LoVo (cell line): ENCODE data around the gene FMOD.

ENCODE experiments used
- DNase-seq: peaks from one replicate; pipeline ENCODE4 v3.0.0-alpha.2; 2016; ENCODE audit warnings: low spot score

Gene FMOD

DNA sequence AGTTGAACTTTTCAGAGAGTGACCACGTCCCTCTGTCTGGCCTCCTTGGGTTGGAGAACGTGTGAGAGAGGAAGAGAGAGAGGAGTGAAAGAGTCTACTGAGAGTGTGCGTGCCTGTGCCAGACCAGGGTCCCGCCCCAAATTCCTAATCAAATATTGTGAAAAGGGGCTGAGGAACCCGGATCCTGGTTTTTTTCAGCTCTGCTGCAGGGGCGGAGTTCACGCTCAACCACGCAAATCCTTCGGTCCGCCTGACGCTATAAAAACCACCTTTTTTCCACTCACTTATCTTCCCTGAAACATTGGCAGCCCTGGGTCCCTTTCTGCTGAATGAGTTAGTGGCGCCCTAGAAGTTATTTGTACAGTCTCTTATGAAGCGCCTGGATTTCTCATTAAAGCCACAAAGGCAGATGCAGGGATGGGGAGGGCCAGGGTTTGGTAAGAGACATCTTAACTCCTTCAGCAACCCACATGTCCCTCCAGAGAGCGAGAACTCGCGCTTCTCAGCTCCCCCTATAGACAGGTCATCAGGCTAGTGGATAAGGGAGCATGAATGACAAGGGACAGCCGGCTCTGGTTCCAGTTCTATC, at the start of gene FMOD:
FMOD (minus strand) TSS at position 86 of the 589 bp plus-strand sequence. CDS start 2,852 bp downstream, outside the sequence.
- no peak for DNase-seq

DNA sequence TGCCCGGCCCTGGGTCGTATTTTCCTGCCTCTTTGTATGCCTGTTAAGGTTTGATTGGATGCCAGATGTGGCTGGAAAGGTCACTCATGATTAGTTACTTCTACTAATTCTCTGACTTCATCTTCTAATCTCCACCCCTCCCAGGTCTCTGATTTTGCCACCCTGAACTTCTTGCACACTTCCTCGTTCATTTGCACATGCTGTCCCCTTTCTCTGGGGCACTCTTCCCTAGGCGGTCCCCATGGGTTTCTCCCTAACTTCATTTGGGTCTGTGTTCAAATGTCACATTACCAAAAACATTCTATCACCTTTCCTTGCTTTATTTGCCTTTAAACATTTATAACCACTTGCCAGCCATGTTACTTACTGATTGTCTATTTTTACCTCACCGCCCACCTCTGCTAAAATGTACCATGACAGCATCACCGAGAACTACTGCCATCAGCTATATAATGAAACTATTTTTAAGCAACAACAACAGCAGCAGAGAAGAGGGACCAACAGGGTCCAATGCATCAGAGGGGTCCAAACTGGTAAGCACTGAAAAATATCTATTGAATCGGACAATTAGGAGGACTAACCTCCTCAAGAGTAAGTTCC, 45.8 kb upstream of the FMOD start:
- DNase-seq = no peak

DNA sequence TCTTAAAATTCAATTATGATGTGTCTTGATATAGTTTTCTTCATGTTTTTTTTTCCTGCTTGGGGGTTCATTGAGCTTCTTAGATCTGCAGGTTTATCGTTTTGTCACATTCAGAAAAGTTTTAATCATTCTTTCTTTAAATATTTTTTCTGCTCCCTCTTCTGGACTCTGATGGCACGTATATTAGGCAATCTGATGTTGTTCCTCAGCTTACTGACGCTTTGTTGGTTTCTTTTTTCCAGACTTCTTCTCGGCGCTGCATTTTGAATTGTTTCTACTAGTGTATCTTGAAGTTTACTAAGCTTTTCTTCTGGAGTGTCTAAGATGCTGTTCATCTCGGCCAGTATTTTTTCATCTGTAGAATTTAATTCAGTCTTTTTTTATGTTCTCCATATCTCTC, 44.8 kb upstream of the FMOD start:
- DNase-seq = no peak

DNA sequence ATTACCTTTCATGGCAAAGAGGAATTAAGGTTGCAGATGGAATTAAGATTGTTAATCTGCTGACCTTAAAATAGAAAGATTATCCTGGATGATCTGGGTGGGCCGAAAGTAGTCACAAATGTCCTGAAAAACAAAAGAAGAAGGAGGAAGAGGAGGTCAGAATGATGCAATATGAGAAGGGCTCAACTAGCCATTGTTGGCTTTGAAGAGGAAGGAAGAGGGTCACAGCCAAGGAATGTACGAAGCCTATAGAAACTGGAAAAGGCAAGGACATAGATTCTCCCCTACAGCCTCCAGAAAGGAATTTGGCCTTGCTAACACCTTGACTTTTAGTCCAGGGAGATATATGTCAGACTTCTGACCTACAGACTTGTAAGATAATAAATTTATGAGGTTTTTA, 39.4 kb upstream of the FMOD start:
- no peak for DNase-seq

DNA sequence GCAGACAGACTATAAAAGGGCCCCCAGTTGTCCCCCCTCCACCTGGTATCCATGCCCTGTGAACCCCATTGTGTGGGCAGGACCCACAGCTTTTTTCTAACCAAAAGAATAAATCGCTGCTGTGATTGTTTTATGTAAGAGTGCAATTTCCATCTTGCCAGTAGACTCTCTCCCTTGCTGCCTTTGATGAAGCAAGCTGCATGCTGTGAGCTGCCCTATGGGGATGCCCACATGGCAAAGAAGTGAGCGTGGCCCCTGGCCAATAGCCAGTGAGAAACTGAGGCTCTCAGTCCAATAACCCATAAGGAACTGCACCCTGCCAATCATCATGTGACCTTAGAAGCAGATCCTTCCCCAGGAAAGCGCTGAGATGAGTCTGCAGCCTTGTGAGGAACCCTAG, 37.8 kb upstream of the FMOD start:
- DNase-seq = no peak

DNA sequence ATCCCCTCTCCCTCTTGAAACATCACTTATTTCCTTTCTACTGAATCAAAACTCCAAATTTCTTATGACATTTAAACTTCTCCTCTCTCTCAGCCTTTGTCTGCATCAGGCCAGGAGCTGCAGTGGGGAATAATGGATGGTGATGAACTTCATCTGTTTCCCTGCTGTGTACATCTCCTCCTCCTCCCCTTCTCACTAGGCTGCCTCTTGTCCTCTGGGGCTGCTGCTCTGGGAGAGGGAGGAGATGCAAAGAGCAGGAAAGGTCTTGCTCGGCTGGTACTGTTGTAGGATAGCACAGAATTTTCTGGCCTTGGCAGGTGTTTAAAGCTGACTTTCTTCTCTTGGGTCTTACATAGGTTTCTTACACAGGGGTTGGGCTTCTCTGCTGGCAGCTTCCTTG, 31.1 kb upstream of the FMOD start:
- no peak for DNase-seq

DNA sequence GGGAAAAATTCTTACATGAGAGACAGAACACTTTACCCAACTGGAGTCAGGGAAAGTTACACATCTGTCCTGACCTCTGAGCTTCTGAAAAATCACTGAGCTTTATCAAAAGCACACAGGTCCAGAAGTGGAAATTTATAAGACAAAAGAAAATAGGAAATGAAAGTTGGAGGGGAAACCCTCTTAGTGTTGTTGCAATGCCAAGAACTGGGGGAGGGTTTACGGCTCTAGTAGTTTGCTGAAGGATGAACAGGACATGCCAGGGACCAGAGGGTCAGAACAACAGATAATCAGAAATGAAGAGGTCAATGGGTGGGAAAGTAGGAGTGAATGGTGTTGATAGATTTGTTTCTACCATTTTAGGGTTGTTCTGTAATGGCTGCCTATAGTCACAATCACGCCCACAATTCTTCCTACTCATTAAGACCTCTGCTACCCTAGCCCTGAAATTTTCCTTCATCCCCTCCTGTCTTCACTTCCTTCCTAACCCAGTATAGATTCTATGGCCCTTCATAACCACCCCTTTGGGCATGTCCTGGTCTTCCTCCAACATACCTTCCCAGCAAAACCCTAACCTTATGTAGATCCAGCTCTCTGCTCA, 30.3 kb upstream of the FMOD start:
- no peak for DNase-seq

DNA sequence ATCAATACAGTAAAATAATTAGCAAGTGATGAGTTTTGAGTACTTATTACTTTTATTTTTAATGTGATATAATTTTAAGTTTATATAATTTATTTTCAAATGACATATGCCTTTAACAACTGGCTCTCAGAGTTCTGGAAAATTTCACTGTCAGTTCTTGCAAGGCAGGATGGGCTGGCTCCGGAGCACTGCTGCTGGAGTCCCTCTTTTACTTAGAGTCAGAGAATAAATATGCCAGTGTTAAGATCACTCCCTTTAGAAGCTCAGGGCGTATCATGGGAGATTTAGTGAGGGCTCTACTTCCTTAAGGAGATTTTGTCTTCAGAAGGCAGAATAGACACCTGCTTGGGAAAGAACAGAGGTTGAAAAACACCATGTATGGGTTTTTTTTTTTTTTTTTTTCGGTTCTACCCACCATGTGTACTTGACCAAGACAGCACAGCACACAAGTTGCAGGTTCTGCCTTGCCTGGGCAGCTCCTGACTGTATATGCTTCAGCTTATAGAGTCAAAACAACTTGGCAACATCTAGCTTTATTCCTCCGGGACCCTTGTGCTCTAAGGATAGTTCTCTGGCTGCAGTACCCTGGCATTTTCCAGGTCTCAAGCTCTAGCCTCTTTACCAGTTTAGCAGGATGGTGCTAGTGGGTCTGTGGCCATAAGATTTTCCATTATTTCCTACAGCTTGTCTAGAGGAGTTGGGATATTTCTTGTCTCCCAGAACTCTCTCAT, 29.7 kb upstream of the FMOD start:
- DNase-seq = no peak

DNA sequence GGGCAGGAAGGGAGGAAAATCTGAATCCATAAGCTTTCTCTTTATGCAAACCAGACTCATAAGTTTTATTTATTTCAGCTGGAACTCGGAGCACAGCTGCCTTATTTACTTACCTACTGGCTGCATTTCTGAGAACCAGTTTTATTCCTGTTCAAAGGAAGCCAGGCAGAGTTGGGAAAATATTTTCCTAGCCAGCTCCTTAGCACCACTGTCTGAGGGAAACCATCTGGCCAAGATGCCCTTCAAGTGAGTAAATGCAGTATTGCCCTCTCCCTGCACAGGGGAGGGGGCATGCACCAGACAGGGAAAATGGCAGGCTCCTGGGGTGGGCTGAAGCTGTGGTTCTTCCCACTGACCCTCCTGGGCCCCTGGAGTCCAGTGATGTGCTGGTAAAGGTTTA, 28.9 kb upstream of the FMOD start:
- DNase-seq = no peak

DNA sequence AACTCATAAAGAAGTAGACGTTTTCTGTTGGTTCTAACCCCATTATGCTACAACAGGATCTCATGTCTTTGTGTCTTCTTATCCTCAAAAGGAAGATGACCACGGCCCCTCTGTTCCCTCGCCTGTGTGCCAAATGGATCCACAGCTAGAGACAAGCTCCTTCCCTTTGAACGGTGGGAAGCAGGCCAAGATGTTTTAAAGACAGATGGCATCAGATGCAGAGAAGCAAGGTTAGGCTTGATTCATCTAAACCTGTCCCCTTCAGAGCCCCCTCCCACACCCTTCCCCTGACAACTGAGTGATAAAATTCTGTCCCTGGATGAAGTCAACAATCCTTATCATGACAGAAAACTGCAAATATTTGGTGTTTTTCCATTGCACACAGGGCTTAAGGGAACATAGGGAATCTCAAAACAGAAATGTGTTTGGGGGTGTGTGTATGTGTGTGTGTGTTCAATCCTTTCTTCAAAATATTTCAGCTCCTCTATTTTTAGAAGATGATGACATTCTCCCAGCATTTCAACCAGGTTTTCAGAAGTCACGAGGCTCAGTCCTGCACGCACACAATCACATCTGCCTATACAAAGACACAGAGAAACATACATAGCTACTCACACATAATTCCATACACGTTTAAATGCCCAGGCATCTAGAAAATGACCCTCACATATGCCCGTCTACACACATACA, 27.8 kb upstream of the FMOD start:
- no peak for DNase-seq

DNA sequence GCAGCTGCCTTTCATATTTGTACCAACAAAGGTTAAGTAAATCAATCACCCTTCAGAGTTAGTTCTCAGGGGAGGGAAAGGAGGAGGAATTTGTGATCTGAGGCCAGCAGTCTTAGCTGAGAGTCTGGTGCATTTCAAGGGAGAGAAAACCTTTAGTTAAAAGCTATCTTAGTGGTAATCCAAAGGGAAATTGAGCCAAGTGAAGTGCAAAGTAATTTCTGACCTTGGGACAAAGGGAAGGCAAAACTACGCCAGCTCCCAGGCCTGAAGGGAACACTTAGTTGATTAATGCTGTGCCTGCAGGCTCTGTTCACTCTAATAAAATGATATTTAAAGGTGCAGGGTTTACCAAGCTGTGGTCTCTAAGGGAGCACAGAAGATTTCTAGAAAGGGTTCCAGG, 23.1 kb upstream of the FMOD start:
- DNase-seq = no peak

DNA sequence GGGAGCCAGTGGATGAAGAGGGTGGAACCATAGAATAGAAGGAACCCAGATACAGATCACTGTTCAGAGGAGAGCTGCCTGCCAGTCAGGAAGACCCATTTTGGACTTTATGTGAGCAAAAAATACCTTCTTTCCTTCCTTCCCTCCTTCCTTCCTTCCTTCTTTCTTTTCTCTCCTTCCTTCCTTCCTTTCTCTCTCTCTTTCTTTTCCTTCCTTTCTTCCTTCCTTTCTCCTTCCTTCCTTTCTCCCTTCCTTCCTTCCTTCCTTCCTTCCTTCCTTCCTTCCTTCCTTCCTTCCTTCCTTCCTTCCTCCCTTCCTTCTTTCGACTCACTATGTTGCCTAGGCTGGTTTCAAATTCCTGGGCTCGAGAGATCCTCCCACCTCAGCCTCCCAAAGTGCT, 22.1 kb upstream of the FMOD start:
- no peak for DNase-seq

DNA sequence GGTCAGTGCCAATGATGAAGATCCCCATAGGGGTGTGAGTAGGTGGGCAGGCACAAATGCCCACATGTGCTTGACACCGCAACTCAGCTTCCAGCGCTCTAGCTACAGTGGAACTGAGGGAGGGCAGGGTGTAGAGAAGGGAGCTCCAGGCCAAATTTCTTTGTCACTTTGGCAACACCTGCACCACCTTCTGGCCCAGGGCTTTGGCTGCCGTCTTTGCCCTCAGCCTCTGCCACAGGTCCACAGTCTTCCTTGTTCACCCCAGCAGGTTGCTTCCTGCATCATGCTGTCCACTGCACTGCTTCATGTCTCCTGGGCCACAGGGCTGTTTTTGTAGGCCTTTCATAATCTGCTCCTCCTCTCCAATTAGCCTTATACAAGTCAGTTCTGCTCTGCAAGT, 20.4 kb upstream of the FMOD start:
- no peak for DNase-seq

DNA sequence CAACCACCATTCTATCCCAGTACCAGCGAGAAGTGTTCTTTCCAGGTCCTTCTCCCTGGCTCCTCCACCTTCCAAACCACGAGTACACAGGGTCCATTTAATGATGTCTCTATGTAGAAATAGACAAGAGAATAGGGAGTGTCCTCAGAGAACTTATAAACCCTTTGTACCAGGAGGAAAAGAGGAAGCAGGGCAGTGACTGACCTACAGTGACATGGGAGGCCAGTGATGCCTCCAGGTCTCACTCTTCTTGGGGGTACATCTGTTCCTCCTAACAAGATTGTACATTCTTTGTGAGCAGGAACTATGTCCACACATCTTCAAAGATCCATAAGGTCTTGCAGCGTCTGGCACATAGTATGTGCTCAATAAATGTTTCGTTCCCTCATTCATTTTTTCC, 18.7 kb upstream of the FMOD start:
- no peak for DNase-seq

DNA sequence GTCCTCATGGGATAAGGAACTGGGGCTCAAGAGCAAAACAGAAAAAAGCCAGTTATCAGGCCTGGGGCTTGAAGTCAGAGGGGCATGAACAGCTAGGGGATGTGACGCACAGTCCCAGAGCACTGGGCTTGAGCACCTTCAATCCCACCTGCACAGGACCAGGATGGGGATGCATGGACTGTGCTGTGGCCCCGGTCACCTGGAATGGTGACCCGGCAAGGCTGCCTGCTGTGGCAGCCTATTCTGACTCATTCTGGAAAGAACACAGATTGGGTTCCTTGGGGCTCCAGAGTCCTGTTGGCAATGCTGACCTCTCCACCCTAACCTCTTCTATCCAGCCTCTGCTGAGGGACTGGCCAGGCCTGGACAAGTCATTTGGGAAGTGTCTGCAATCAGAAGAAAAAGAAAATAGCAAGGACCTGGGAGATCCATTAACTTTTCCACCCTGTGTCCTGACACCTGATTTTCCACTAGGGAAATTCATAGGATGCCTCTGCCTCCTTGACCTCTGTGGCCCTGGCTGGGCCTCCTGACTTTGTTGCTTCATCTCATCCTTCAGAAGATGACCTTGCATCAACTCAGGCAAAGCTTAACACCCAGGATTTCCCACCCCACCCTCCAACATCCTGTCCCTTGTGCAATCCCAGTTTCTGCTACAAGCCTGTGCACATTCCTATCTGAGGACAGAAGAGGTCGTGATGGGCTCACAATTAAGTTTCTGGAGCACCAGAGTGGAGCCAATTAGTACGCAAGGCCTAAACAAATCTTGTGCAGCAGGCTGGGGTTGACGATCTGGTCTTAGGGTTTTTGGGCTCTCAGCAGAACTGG, 17.9 kb upstream of the FMOD start:
- no peak for DNase-seq

DNA sequence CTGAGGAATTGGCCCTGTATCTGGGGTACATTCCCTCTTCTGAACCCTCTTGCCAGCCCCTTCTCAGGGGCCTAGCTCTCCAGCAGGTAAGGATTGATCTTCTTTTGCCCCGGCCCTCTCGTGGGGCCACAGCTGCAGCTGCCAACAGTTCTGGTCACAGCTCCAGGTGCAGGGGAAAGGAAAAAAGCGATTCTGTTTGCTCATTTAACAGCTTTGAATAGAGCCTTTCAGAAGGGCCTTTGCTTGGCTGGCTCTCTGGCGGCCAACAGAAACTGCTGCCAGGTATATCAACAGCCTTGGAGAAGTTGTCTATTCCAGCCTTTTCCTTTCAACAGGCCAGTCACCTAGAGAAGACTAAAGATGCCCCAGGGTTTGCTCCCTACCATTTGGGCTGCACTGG, 16.1 kb upstream of the FMOD start:
- no peak for DNase-seq

DNA sequence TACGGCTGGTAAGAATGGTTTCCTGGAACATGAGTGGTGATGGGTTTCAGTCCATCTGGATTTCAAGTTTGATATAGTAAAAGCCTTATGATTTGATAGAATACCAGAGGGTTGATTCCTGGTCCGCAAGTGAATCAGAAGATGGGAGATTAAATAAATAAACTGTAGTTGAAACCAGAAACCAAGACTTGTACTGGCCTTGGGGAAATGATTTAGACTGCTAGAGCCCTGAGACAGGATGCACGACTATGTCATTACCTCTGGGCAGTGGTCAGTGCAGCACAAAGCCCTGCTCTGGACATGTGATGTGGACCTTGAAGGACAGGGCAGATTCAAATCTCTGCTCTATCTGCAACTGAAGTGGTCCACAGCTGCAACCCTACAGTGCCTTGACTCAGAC, 15.6 kb upstream of the FMOD start:
- DNase-seq = no peak

DNA sequence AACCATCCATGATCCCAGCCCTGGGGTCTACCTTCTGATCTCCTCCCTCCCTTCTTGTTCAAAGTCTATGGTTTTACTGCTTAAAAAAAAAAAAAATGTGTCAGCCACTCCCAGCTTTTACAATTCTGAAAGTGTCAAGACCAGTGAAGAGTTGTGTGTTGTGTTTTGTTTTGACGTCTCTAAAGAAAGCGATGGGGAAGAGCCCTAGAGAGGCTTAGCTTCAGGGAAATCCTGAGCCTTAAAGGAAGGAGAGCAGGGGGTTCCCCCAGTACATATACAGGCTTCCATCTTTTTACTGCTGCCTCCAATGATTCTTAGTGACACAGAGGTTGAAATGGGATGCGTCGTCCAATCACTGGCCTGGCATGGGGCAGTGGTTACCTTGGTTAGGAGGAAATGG, 13.9 kb upstream of the FMOD start:
- no peak for DNase-seq

DNA sequence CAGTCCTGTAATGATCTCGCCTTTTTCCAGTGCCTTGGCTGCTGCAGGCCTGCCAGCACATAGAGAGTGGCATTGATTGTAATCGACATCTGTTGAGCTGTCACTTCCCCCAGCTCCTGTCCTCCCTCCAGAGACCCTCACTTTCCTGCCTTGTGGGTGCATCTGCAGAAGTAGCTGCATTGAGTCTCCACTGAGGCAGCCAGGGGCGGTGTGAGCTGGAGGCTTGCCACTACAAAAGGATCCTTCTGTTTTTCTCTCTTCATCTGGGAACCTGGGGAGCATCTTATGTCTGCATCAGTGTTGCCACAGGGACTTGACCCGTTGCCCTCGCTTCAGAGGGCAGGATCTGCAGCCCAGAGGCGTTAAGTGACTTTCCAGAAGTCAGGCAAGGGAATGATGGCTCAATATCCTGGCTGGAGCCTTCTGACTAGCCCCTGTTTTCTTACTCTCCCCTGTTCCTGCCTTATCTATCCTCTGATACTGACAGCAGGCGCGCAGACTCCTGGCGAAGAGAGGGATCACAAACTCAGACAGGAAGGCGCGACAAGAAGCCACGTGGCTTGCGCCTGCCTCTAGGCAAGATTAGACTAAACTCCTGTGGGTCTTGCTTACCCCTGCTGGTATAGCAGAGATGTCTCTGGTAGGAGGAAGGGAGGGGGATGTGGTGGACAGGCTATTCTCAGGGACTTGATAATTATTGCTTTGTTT, 13.3 kb upstream of the FMOD start:
- DNase-seq = no peak

DNA sequence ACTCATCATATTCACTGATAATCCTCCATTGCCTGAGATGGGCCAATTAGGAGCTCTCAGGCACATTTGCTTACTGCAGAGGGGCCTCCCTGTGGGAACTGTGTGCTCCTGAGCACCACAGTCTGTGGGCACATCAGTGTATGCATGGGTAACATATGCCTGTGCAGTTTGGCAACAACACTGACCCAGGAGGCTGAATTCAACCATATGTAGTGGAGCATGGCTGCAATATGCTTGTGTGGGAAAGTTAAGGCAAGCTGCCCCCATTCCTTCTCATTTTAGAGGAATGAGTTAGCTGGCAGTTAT, 11.8 kb upstream of the FMOD start:
- no peak for DNase-seq

DNA sequence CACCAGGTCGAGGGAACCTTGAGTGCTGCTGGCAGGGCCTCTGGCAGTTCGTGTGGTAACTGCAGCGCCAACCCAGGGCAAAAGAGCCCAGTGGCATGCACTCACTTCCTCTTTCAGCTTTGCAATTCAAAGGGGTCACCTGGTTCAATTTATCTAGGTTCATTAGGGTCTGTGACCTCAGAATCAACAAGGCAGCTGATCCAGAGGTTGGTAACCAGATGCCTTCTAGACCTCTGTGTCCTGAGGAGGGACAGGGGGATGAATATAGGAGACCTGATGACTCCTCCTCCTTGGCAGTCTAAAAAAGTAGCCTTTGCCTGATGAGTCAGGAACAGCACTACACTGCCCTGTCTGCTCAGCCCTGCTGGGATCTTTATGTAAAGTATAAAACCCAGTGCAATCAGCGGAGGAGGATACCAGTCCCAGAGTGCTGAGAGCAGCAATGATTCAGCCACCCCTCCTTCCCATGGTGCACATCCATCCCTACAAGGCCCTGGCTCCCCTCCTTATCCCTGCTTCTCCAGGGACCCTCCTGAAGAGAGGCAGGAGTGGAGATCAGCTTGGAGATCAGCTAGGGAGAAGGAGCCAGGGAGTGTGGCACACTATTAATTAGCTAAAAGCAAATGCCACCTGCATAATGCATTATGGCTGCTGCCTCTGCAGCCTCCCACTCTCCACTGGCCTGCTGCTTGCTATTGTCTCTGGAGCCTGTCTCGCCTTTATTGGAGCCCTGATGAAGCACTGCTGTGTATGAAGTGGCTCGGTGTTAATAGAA, 11.2 kb upstream of the FMOD start:
- DNase-seq = no peak
